Measurements from ENCODE around the gene CTAGE1. TPM values are rescaled to one million over a fixed set of nuclear protein-coding genes. Genes with fewer than 3 reads are reported as not detected.

CTAGE1 gene, protein sequence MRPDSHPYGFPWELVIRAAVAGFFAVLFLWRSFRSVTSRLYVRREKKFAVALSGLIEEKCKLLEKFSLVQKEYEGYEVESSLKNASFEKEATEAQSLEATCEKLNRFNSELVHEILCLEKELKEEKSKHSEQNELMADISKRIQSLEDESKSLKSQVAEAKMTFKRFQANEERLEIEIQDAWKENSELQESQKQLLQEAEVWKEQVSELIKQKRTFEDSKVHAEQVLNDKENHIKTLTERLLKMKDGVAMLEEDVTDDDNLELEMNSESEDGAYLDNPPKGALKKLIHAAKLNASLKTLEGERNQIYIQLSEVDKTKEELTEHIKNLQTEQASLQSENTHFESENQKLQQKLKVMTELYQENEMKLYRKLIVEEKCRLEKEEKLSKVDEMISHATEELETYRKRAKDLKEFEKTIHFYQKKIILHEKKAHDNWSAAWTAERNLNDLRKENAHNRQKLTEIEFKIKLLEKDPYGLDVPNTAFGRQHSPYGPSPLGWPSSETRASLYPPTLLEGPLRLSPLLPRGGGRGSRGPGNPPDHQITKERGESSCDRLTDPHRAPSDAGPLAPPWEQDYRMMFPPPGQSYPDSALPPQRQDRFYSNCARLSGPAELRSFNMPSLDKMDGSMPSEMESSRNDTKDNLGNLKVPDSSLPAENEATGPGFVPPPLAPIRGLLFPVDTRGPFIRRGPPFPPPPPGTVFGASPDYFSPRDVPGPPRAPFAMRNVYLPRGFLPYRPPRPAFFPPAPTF
- total RNA-seq: not detected in 2 replicates

DNA sequence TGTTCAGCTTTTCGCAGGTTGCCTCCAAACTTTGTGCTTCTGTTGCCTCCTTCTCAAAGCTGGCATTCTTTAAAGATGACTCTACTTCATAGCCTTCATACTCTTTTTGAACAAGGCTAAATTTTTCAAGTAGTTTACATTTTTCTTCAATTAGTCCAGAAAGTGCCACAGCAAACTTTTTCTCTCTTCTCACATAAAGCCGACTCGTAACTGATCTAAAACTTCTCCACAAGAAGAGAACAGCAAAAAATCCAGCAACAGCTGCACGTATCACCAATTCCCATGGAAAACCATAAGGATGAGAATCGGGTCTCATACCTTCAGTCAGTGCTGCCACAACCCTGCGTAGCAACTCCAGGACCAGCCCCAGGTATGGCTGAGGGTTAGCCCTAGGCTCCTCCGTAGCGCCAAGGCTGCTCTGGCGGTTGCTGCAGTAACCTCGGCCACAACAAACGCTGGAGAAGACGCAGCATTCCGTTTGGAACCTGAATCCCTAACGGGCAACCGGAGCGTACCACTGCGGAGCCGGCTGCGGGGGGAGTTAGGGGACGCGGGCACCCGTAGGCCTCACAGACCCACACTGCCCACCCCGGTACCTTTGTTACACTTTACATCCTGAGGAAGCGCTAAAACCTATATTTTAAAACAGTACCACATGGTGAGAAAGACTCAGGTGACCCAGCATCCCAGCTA is at the start of gene CTAGE1:
Gene CTAGE1, minus strand, starts transcription at position 420 of the 693 bp plus-strand sequence. Its CDS starts 104 bp downstream, at position 316.

Other genes with a start within 250 kb of the CTAGE1 start
- gene GATA6, start 248.3 kb downstream of the CTAGE1 start, total RNA-seq: 9.8 and 10.9 TPM in 2 replicates

Data from bronchus fibroblast of lung (primary cell).